ENCODE data around the gene CLDN34.

DNA sequence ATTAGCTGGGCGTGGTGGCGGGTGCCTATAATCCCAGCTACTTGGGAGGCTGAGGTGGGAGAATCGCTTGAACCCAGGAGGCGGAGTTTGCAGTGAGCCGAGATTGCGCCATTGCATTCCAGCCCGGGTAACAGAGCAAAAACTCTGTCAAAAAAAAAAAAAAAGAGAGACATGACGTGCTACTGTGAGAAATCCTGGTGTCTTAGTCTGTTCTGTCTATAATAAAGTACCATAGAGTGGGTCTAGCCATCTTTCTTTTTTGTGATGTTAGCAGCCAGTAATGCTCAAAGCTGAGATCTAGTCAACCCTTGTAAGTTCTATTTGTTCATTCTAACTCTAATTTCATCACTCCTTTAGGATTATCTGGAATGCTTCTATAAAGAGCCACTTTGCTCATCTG is 38.9 kb downstream of the CLDN34 start:
- TF ChIP-seq, protein P1, sequence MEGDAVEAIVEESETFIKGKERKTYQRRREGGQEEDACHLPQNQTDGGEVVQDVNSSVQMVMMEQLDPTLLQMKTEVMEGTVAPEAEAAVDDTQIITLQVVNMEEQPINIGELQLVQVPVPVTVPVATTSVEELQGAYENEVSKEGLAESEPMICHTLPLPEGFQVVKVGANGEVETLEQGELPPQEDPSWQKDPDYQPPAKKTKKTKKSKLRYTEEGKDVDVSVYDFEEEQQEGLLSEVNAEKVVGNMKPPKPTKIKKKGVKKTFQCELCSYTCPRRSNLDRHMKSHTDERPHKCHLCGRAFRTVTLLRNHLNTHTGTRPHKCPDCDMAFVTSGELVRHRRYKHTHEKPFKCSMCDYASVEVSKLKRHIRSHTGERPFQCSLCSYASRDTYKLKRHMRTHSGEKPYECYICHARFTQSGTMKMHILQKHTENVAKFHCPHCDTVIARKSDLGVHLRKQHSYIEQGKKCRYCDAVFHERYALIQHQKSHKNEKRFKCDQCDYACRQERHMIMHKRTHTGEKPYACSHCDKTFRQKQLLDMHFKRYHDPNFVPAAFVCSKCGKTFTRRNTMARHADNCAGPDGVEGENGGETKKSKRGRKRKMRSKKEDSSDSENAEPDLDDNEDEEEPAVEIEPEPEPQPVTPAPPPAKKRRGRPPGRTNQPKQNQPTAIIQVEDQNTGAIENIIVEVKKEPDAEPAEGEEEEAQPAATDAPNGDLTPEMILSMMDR (IDR thresholded peaks at IDR 0.05), result no peak
- TF ChIP-seq POLR2A (IDR thresholded peaks at IDR 0.05) (no peak), EP300 (IDR thresholded peaks at IDR 0.05) (no peak), POLR2AphosphoS5 (IDR thresholded peaks at IDR 0.05) (no peak)

All from gastroesophageal sphincter (tissue), 3 donors.